Measurements from ENCODE around the gene SORCS2. TPM values are rescaled to one million over a fixed set of nuclear protein-coding genes. Genes with fewer than 3 reads are reported as not detected.

SORCS2 gene
- total RNA-seq, 1 donor from 2014 or later: 7.1 TPM

DNA sequence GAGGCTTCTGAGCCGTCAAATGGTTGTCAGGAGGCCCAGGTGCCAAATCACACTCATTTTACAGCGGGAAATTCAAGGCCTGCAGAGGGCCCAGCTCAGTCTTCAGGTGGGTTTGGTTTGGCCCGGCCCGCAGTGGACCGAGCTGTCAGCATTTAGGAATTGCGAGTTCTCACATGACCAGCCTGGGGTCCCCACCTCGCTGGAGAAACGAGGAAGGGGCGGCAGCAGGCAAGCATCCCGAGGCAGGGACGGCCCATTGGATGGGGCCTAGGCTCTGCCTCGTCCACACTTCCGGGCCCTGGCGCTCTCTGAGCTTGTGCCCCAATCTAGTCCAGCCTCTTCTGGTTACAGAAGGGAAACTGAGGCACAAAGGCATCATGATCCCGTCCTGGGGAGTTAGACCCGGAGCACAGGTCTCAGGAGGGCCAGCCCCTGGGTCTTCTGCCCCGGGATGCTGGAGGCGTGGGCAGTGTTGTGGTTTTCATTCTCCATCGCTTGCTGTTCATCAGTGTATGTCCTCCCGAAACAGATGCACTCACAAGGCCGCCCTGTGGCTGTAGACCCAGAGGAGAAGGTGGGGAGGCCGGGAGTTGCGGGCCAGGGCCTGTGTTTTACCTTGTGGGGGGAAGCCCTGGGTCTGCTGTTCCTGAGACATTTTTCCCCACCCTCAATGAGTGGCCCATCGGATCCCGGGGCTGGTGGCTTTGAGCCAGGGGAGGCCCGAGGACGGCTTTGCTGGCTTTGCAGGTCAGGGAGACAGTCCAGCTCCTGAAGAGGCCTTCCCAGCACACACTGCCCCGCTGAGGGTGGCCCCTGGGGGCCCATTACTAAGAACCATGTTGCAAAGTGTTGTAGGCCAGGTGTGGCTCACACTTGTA is 233.5 kb downstream of the SORCS2 start:
- Mint-ChIP-seq H3K9me3 (no peaks in the 10 kb centered on the region), H3K27me3 (ENCODE audit: low read depth) (no peaks in the 10 kb centered on the region), H3K4me3 (no peak overlapping the region), H3K27ac (no peak overlapping the region), H3K4me1 (peaks cover 22% of the 10 kb centered on the region), H3K36me3 (no peaks in the 10 kb centered on the region)
- peak in 1 of 2 experiments; percentile 31 for DNase-seq (ENCODE audit: low spot score in 2 of 2, unreplicated experiment in 2 of 2)
- TF ChIP-seq CTCF (IDR thresholded peaks at IDR 0.05; ENCODE audit: unreplicated experiment): no peak

DNA sequence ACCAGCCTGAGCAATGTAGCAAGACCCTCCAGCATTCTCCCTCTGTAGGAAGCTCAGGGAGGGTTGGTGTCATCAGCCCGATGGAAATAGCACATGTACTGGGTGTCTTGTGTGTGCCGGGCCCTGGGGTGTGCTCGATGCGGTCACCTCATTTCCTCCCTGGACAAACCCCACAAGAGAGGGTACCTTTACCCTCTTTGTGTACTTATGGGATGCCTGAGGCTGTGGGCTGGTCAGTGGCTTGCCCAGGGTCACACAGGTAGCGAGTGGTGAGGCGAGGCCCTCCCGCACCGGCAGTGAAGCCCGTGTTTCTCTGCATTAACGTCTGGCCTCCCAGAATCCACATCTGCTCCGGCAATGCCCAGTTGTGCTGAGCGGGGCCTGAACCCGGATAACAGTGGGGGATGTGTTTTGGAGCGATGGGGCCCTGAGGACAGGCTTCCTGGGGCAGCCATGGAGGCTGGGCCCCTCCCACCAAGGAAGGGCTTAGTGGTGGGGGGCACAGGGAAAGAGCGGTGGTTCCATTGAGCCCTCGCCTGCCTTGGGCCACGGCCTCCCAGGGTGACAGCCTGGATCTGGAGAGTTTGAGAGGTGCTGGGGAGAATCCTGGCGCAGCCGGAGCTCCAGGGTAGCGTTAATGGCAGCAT is 234.3 kb downstream of the SORCS2 start:
- H3K27ac Mint-ChIP-seq: no peak overlapping the region
- DNase-seq (ENCODE audit: low spot score in 2 of 2, unreplicated experiment in 2 of 2): peak in 1 of 2 experiments; percentile 30
- H3K9me3 Mint-ChIP-seq: no peaks in the 10 kb centered on the region
- no peaks in the 10 kb centered on the region for H3K36me3 Mint-ChIP-seq
- H3K4me3 Mint-ChIP-seq: no peak overlapping the region
- no peaks in the 10 kb centered on the region for H3K27me3 Mint-ChIP-seq (ENCODE audit: low read depth)
- no peak for TF ChIP-seq CTCF (IDR thresholded peaks at IDR 0.05; ENCODE audit: unreplicated experiment)
- H3K4me1 Mint-ChIP-seq: peaks cover 22% of the 10 kb centered on the region

DNA sequence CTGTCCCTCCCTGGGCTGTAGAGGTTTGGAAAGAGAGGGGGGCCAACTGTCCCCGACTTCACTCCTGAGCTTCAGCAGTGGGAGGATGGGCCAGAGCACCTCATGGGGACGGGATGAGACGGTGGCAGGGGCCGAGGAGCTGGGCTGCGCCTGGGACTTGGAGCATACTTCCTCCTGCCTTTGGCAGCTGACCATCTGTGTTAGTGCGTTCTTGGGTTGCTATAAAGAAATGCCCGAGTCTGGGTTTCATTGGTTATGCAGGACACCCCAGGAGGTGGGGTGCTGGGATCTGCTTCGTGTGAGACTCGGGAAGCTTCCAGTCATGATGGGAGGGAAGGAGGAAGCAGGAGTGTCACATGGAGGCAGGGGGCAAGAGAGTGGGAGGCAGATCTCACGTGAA is 235.0 kb downstream of the SORCS2 start:
- peaks cover 22% of the 10 kb centered on the region for H3K4me1 Mint-ChIP-seq
- H3K27ac Mint-ChIP-seq: peak overlapping the region; percentile 79
- H3K4me3 Mint-ChIP-seq: no peak overlapping the region
- DNase-seq (ENCODE audit: low spot score in 2 of 2, unreplicated experiment in 2 of 2): no peak
- H3K9me3 Mint-ChIP-seq: no peaks in the 10 kb centered on the region
- no peaks in the 10 kb centered on the region for H3K27me3 Mint-ChIP-seq (ENCODE audit: low read depth)
- no peaks in the 10 kb centered on the region for H3K36me3 Mint-ChIP-seq
- TF ChIP-seq CTCF (IDR thresholded peaks at IDR 0.05; ENCODE audit: unreplicated experiment): no peak

GRCh38 chr4:7427831-7428260 is 235.5 kb downstream of the SORCS2 start:
- DNase-seq (ENCODE audit: low spot score in 2 of 2, unreplicated experiment in 2 of 2): peak in 1 of 2 experiments; percentile 35
- peak overlapping the region; percentile 43 for H3K27ac Mint-ChIP-seq
- no peak for TF ChIP-seq CTCF (IDR thresholded peaks at IDR 0.05; ENCODE audit: unreplicated experiment)
- H3K9me3 Mint-ChIP-seq: no peaks in the 10 kb centered on the region
- H3K27me3 Mint-ChIP-seq (ENCODE audit: low read depth): no peaks in the 10 kb centered on the region
- H3K4me3 Mint-ChIP-seq: no peak overlapping the region
- H3K36me3 Mint-ChIP-seq: no peaks in the 10 kb centered on the region
- peaks cover 22% of the 10 kb centered on the region for H3K4me1 Mint-ChIP-seq

DNA sequence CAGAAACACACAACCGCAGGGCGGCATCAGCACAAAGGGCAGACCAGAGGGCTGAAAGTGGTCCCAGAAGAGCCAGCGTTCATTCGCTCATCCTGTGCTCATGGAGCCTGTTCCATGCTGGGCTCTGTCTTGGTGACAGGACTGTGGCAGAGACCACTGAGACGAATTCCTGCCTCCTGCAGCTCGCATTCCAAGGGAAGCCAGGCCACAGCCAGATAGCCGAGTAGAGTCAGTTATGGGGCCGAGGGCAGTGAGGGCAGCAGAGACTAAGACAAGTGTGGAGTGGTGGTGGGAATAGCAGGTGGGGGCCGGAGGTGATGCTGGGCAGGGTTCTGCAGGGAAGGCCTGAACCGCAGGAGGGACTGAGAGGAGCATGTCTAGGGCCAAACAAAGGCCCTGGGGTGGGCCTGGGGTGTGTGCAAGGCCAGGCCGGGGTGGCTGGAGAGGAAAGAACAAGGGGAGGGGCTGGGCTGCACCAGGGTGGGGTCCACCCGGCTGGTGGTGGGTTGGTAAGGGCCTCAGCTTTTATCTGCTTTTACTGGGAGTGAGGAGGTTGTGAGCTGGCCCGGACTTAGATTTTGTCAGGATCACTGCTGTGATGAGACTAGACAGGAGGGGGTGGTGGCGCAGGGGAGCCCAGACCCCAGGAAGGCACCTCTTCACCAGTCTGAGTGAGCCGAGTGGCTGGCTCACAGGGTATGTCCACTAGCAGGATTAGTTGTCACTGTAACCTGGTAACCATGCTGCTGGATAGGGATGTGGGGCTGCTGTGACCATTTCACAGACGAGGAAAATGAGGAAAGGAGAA is 236.1 kb downstream of the SORCS2 start:
- H3K9me3 Mint-ChIP-seq: no peaks in the 10 kb centered on the region
- no peaks in the 10 kb centered on the region for H3K36me3 Mint-ChIP-seq
- peak overlapping the region; percentile 50 for H3K27ac Mint-ChIP-seq
- DNase-seq (ENCODE audit: low spot score in 2 of 2, unreplicated experiment in 2 of 2): peak in 1 of 2 experiments; percentile 36
- peaks cover 22% of the 10 kb centered on the region for H3K4me1 Mint-ChIP-seq
- H3K27me3 Mint-ChIP-seq (ENCODE audit: low read depth): no peaks in the 10 kb centered on the region
- H3K4me3 Mint-ChIP-seq: no peak overlapping the region
- TF ChIP-seq CTCF (IDR thresholded peaks at IDR 0.05; ENCODE audit: unreplicated experiment): no peak

Data from mesothelial cell of epicardium (in vitro differentiated cells).